GM20000 (cell line): ENCODE data around the gene POLE.
"Not testable (repeated sequence)": the region's sequence is repeated elsewhere in the genome, so short reads cannot be mapped to it uniquely, and the experiment has no call there.

Experiments used
- DNase-seq: peaks from one replicate; pipeline ENCODE4 v3.0.0; 2012; ENCODE audit warnings: low spot score
- CTCF ChIP-seq: IDR thresholded peaks from 2 replicates; pipeline ENCODE4 v1.5.1; 2012; ENCODE audit warnings: mild to moderate bottlenecking, control low read depth; ENCODE audit errors: extremely low read depth, missing control alignments

Gene POLE

GRCh38 chr12:132604668-132605441, 82.3 kb downstream of the POLE start:
- no peak for DNase-seq
- TF ChIP-seq CTCF: no peak

GRCh38 chr12:132604151-132604618, 83.0 kb downstream of the POLE start:
- no peak for DNase-seq
- no peak for TF ChIP-seq CTCF

GRCh38 chr12:132603240-132604150, 83.6 kb downstream of the POLE start:
- TF ChIP-seq CTCF: no peak
- DNase-seq: no peak

GRCh38 chr12:132602572-132603239, 84.4 kb downstream of the POLE start:
- DNase-seq: no peak
- no peak for TF ChIP-seq CTCF

- TF ChIP-seq CTCF: no peak
- DNase-seq: no peak
Measured at GRCh38 chr12:132601171-132601883, 85.8 kb downstream of the POLE start.

- peak; percentile 66 for TF ChIP-seq CTCF
- peak; percentile 85 for DNase-seq
Measured at GRCh38 chr12:132600048-132601032, 86.8 kb downstream of the POLE start.

GRCh38 chr12:132599502-132599901, 87.6 kb downstream of the POLE start:
- DNase-seq: not testable (repeated sequence)
